ENCODE results near the gene RASSF5.

DNA sequence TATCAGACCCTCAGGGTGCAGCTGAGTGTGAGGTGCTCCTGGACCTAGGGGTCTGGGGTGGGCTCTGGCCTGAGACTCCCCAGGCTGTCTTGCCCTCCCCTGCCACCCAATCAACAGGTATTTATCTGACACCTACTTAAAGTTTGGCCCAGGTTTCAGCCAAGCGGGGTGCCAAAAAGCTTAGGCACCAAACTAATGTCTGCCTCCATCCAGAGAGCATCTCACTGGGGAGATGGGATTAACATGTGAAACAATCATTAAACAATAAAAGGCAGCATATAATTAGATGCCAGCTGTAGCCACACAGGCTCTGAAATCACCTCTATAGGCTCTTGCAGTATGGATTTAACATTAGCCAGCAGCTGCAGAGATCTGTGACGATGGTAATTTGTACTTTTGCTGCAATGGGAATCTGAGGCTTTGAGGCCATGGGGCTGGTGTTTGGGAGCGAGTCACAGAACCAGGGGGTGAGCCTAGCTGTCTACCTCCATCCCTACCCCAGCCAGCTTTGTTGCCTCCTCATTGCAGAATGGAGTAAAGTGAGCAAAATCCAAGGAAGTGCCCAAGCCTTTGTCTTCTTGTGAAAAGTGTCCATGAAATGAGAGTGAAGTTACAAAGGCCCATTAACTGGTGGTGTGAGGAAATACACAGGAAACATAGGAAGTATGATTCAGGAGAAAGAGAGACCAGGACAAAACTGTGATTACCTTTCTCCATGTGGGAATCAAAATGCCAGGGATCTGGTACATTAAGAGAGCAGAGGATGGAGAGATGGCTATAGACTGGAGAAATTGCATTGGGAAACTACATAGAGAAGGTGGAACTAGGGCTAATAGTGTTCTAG lies 68.8 kb downstream of the RASSF5 start:
- TF ChIP-seq, protein P1, sequence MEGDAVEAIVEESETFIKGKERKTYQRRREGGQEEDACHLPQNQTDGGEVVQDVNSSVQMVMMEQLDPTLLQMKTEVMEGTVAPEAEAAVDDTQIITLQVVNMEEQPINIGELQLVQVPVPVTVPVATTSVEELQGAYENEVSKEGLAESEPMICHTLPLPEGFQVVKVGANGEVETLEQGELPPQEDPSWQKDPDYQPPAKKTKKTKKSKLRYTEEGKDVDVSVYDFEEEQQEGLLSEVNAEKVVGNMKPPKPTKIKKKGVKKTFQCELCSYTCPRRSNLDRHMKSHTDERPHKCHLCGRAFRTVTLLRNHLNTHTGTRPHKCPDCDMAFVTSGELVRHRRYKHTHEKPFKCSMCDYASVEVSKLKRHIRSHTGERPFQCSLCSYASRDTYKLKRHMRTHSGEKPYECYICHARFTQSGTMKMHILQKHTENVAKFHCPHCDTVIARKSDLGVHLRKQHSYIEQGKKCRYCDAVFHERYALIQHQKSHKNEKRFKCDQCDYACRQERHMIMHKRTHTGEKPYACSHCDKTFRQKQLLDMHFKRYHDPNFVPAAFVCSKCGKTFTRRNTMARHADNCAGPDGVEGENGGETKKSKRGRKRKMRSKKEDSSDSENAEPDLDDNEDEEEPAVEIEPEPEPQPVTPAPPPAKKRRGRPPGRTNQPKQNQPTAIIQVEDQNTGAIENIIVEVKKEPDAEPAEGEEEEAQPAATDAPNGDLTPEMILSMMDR (IDR thresholded peaks at IDR 0.05; ENCODE audit: poor library complexity, severe bottlenecking) = no peak
- TF ChIP-seq POLR2AphosphoS5 (IDR thresholded peaks at IDR 0.05) = no peak
- TF ChIP-seq EZH2 (IDR thresholded peaks at IDR 0.05; ENCODE audit: borderline replicate concordance, insufficient read depth, low read length, poor library complexity, severe bottlenecking) = no peak
- TF ChIP-seq, protein P2, sequence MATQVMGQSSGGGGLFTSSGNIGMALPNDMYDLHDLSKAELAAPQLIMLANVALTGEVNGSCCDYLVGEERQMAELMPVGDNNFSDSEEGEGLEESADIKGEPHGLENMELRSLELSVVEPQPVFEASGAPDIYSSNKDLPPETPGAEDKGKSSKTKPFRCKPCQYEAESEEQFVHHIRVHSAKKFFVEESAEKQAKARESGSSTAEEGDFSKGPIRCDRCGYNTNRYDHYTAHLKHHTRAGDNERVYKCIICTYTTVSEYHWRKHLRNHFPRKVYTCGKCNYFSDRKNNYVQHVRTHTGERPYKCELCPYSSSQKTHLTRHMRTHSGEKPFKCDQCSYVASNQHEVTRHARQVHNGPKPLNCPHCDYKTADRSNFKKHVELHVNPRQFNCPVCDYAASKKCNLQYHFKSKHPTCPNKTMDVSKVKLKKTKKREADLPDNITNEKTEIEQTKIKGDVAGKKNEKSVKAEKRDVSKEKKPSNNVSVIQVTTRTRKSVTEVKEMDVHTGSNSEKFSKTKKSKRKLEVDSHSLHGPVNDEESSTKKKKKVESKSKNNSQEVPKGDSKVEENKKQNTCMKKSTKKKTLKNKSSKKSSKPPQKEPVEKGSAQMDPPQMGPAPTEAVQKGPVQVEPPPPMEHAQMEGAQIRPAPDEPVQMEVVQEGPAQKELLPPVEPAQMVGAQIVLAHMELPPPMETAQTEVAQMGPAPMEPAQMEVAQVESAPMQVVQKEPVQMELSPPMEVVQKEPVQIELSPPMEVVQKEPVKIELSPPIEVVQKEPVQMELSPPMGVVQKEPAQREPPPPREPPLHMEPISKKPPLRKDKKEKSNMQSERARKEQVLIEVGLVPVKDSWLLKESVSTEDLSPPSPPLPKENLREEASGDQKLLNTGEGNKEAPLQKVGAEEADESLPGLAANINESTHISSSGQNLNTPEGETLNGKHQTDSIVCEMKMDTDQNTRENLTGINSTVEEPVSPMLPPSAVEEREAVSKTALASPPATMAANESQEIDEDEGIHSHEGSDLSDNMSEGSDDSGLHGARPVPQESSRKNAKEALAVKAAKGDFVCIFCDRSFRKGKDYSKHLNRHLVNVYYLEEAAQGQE (IDR thresholded peaks at IDR 0.05; ENCODE audit: borderline replicate concordance) = no peak
- no peak for TF ChIP-seq TAF1 (IDR thresholded peaks at IDR 0.05; ENCODE audit: low read depth)
- no peak for TF ChIP-seq EP300 (conservative IDR thresholded peaks at IDR 0.05; ENCODE audit: poor library complexity, severe bottlenecking)
- TF ChIP-seq RAD21 (conservative IDR thresholded peaks at IDR 0.05) = no peak

Data from neural cell (in vitro differentiated cells).